Nucleus accumbens (tissue), 56 donors: ENCODE data around the gene EID2.

ENCODE experiments used
- DNase-seq, 56 donors: peaks; one replicate each; lab custom pipeline; 2025; lab: John Stamatoyannopoulos, UW

Gene EID2

GRCh38 chr19:39539518-39540332, at the start of gene EID2:
Gene EID2, minus strand, starts transcription at chr19:39540161. Its CDS starts 82 bp downstream, at chr19:39540079.
- peak; percentile 57 to 97 (median 92) for DNase-seq

GRCh38 chr19:39588066-39588465, 48.1 kb upstream of the EID2 start:
- no peak for DNase-seq

GRCh38 chr19:39587496-39587895, 47.5 kb upstream of the EID2 start:
- no peak for DNase-seq

GRCh38 chr19:39582891-39583625, 43.1 kb upstream of the EID2 start:
- no peak for DNase-seq

- no peak for DNase-seq
Measured at GRCh38 chr19:39582442-39582841, 42.5 kb upstream of the EID2 start.

GRCh38 chr19:39568604-39569003, 28.6 kb upstream of the EID2 start:
- no peak for DNase-seq

GRCh38 chr19:39566064-39566463, 26.1 kb upstream of the EID2 start:
- no peak for DNase-seq

- DNase-seq, result no peak
Measured at GRCh38 chr19:39563408-39563807, 23.4 kb upstream of the EID2 start.

GRCh38 chr19:39558624-39559117, 18.7 kb upstream of the EID2 start:
- no peak for DNase-seq

GRCh38 chr19:39557811-39558623, 18.1 kb upstream of the EID2 start:
- DNase-seq, result peak in 1 of 56 donors; percentile 2

- DNase-seq, result peak in 1 of 56 donors; percentile 2
Measured at GRCh38 chr19:39555883-39556282, 15.9 kb upstream of the EID2 start.

- no peak for DNase-seq
Measured at GRCh38 chr19:39554701-39555311, 14.8 kb upstream of the EID2 start.

- no peak for DNase-seq
Measured at GRCh38 chr19:39553082-39553652, 13.2 kb upstream of the EID2 start.

- no peak for DNase-seq
Measured at GRCh38 chr19:39550197-39550596, 10.2 kb upstream of the EID2 start.

GRCh38 chr19:39546599-39546998, 6.6 kb upstream of the EID2 start:
- DNase-seq, result no peak

- DNase-seq, result no peak
Measured at GRCh38 chr19:39544911-39545310, 5.0 kb upstream of the EID2 start.

GRCh38 chr19:39544226-39544903, 4.4 kb upstream of the EID2 start:
- no peak for DNase-seq

- DNase-seq, result no peak
Measured at GRCh38 chr19:39543477-39543857, 3.5 kb upstream of the EID2 start.

GRCh38 chr19:39542206-39542605, 2.2 kb upstream of the EID2 start:
- peak in 17 of 56 donors; percentile 1 to 44 (median 8) for DNase-seq

GRCh38 chr19:39540333-39540673, 342 bp upstream of the EID2 start:
- DNase-seq, result no peak
